CD14-positive monocyte (primary cell): ENCODE data around the gene PAM. TPM values are rescaled to one million over a fixed set of nuclear protein-coding genes. Genes with fewer than 3 reads are reported as not detected.

ENCODE experiments used
- DNase-seq, 3 donors: peaks; one replicate each; pipeline ENCODE4 v3.0.0-alpha.2; 2011 to 2022
- H2AFZ ChIP-seq: 2 replicates; pipeline ENCODE4 v1.6.0; 2012; ENCODE audit warnings: mild to moderate bottlenecking, low read depth, low read length, inconsistent platforms; ENCODE audit not compliant: insufficient read depth, poor library complexity, severe bottlenecking
- H3K27ac ChIP-seq, 2 donors: 1 replicate in 1 of 2; 2 replicates in 1 of 2; pipeline ENCODE4 v1.5.1; 2012 to 2013; ENCODE audit warnings: low read length in 2 of 2, control low read depth in 1 of 2, inconsistent platforms in 1 of 2, low read depth in 1 of 2, mild to moderate bottlenecking in 1 of 2
- H3K27me3 ChIP-seq, 2 donors: one replicate each; pipeline versions ENCODE4 v1.6.0 to v1.6.1; 2011 to 2013; ENCODE audit warnings: low read length in 2 of 2; ENCODE audit not compliant: control insufficient read depth in 2 of 2, insufficient read depth in 2 of 2
- H3K36me3 ChIP-seq, 2 donors: replicated peaks in 1 of 2; 1 replicate in 1 of 2; 2 replicates in 1 of 2; pipeline versions ENCODE4 v1.5.1 to v1.6.1; 2012 to 2013; ENCODE audit warnings: low read length in 2 of 2, control low read depth in 1 of 2, inconsistent platforms in 1 of 2, mild to moderate bottlenecking in 1 of 2; ENCODE audit not compliant: insufficient read depth in 2 of 2, control insufficient read depth in 1 of 2
- H3K4me1 ChIP-seq, 2 donors: 1 replicate in 1 of 2; 2 replicates in 1 of 2; pipeline versions ENCODE4 v1.5.1 to v1.6.1; 2012 to 2013; ENCODE audit warnings: low read length in 2 of 2, control low read depth in 1 of 2, inconsistent platforms in 1 of 2, mild to moderate bottlenecking in 1 of 2, moderate library complexity in 1 of 2; ENCODE audit not compliant: insufficient read depth in 2 of 2, control insufficient read depth in 1 of 2
- H3K4me2 ChIP-seq: replicated peaks from 2 replicates; pipeline ENCODE3; 2012; ENCODE audit warnings: low read length, moderate library complexity, mild to moderate bottlenecking; ENCODE audit not compliant: poor library complexity, severe bottlenecking; ENCODE audit errors: extremely low read depth
- H3K4me3 ChIP-seq, 3 experiments: fragments of 200-600 bp in 1 of 3; sonication (generic) in 1 of 3; replicated peaks in 1 of 3; 1 replicate in 2 of 3; 2 replicates in 1 of 3; pipeline ENCODE4 v1.5.1; 2011 to 2013; ENCODE audit warnings: low read length in 3 of 3, mild to moderate bottlenecking in 3 of 3, control low read depth in 2 of 3, low read depth in 2 of 3, inconsistent platforms in 1 of 3, moderate library complexity in 1 of 3
- H3K79me2 ChIP-seq: 2 replicates; pipeline ENCODE4 v1.6.0; 2012; ENCODE audit warnings: mild to moderate bottlenecking, control low read depth, inconsistent platforms, low read length, moderate library complexity; ENCODE audit not compliant: insufficient read depth
- H3K9ac ChIP-seq: 2 replicates; pipeline ENCODE4 v1.6.0; 2017; ENCODE audit warnings: low read length, mild to moderate bottlenecking; ENCODE audit not compliant: insufficient read depth, poor library complexity, severe bottlenecking
- H3K9me3 ChIP-seq, 2 donors: replicated peaks in 1 of 2; 1 replicate in 1 of 2; 2 replicates in 1 of 2; pipeline versions ENCODE4 v1.5.1 to v1.6.1; 2012 to 2013; ENCODE audit warnings: low read length in 2 of 2, control low read depth in 1 of 2; ENCODE audit not compliant: control insufficient read depth in 1 of 2, insufficient read depth in 1 of 2
- H4K20me1 ChIP-seq: 2 replicates; pipeline ENCODE4 v1.6.0; 2012; ENCODE audit warnings: mild to moderate bottlenecking, low read length, control low read depth, moderate library complexity; ENCODE audit not compliant: insufficient read depth
- H3K27ac Mint-ChIP-seq, 7 donors: one replicate each; pipeline ENCODE4 v1.8.0; 2020; ENCODE audit warnings: mild to moderate bottlenecking in 7 of 7, mixed read lengths in 7 of 7, moderate library complexity in 6 of 7, inconsistent platforms in 2 of 7
- H3K27me3 Mint-ChIP-seq, 3 donors: one replicate each; pipeline ENCODE4 v1.8.0; 2021 to 2022; ENCODE audit warnings: low read depth in 3 of 3, mild to moderate bottlenecking in 3 of 3, mixed read lengths in 3 of 3, moderate library complexity in 3 of 3, inconsistent platforms in 1 of 3
- H3K36me3 Mint-ChIP-seq, 2 donors: one replicate each; pipeline ENCODE4 v1.8.0; 2020; ENCODE audit warnings: mixed read lengths in 2 of 2, inconsistent platforms in 1 of 2, mild to moderate bottlenecking in 1 of 2
- H3K4me1 Mint-ChIP-seq: one replicate; pipeline ENCODE4 v1.8.0; 2020; ENCODE audit warnings: mild to moderate bottlenecking, mixed read lengths
- H3K4me3 Mint-ChIP-seq, 2 donors: one replicate each; pipeline ENCODE4 v1.8.0; 2020; ENCODE audit warnings: mild to moderate bottlenecking in 2 of 2, mixed read lengths in 2 of 2, moderate library complexity in 1 of 2
- H3K9me3 Mint-ChIP-seq, 7 donors: one replicate each; pipeline ENCODE4 v1.8.0; 2020 to 2022; ENCODE audit warnings: mixed read lengths in 7 of 7, mild to moderate bottlenecking in 6 of 7, moderate library complexity in 6 of 7, inconsistent platforms in 2 of 7
- CTCF ChIP-seq: fragments of 200-600 bp; IDR thresholded peaks from one replicate; pipeline ENCODE4 v1.8.0; 2022; ENCODE audit warnings: antibody characterized with exemption, mild to moderate bottlenecking
- WGBS: methylation state at CpG from one replicate; pipeline ENCODE4 v1.1.5; 2013; ENCODE audit warnings: missing lambda C conversion rate; ENCODE audit not compliant: insufficient coverage; 5-methylcytosine and 5-hydroxymethylcytosine counted together
- intact Hi-C, 2 donors: fragments of 100-400 bp; cut with micrococcal nuclease; formaldehyde crosslinking; loops; one replicate each; pipeline versions ENCODE4 v1.15.0 to v1.15.1; 2023
- polyA plus RNA-seq, 3 donors: library from polyadenylated mRNA; depleted of rRNA in 1 of 3; unstranded in 2 of 3; stranded (reverse) in 1 of 3; fragments of 300-500 nt in 2 of 3; fragments of >200 nt in 1 of 3; fragmentation: Illumina TruSeq in 2 of 3; gene quantifications; 1 replicate in 2 of 3; 2 replicates in 1 of 3; pipeline ENCODE4 v1.2.3, GENCODE V29; 2012 to 2021

Gene PAM
- polyA plus RNA-seq, 3 donors, result 11.8 to 27.4 (median 12.8) TPM

- Mint-ChIP-seq H3K9me3 (no peaks in the 10 kb centered on the region), H3K27ac (no peak overlapping the region), H3K4me3 (no peak overlapping the region), H3K27me3 (peaks cover 0 to 1% (median 0%) of the 10 kb centered on the region in 3 donors), H3K4me1 (no peaks in the 10 kb centered on the region), H3K36me3 (peaks cover 0 to 4% of the 10 kb centered on the region in 2 donors)
- Histone ChIP-seq H3K79me2 (no peaks in the 10 kb centered on the region), H3K9me3 (no peaks in the 10 kb centered on the region), H3K27me3 (no peaks in the 10 kb centered on the region), H3K9ac (no peak overlapping the region), H3K4me3 (no peak overlapping the region), H3K36me3 (no peaks in the 10 kb centered on the region), H4K20me1 (no peaks in the 10 kb centered on the region), H3K4me2 (no peak overlapping the region), H3K27ac (no peak overlapping the region), H3K4me1 (no peaks in the 10 kb centered on the region), H2AFZ (no peak overlapping the region)
- WGBS, result 100% methylated on average over 1 of the region's 4 CpGs
- no peak for DNase-seq
- intact Hi-C loops, result no loop called here
- TF ChIP-seq CTCF, result no peak
Observed at GRCh38 chr5:102809033-102809432, 53.9 kb downstream of the PAM start.

GRCh38 chr5:102811972-102812371 is 56.9 kb downstream of the PAM start:
- no CpG with 5 or more reads among the region's 2 CpGs for WGBS
- Histone ChIP-seq H3K9ac (no peak overlapping the region), H3K27ac (no peak overlapping the region), H3K9me3 (no peaks in the 10 kb centered on the region), H3K4me1 (peaks cover 10 to 15% of the 10 kb centered on the region in 2 donors), H4K20me1 (no peaks in the 10 kb centered on the region), H3K4me2 (no peak overlapping the region), H3K36me3 (no peaks in the 10 kb centered on the region), H3K4me3 (no peak overlapping the region), H3K79me2 (no peaks in the 10 kb centered on the region), H3K27me3 (no peaks in the 10 kb centered on the region), H2AFZ (no peak overlapping the region)
- Mint-ChIP-seq H3K9me3 (no peaks in the 10 kb centered on the region), H3K36me3 (no peaks in the 10 kb centered on the region), H3K27ac (no peak overlapping the region), H3K4me1 (peaks cover 21% of the 10 kb centered on the region), H3K27me3 (peaks cover 0 to 1% (median 0%) of the 10 kb centered on the region in 3 donors), H3K4me3 (no peak overlapping the region)
- intact Hi-C loops, result no loop called here
- TF ChIP-seq CTCF, result no peak
- DNase-seq, result no peak
